SK-N-SH treated with all-trans-retinoic acid at 6 μM for 48 hours (cell line): ENCODE measurements around the gene KRT76.

ENCODE experiments used
- ATAC-seq: fragments of 200-7000 bp; cut with Tn5 transposase; 3 replicates; pipeline ENCODE4 v1.9.1; 2020; ENCODE audit warnings: mild to moderate bottlenecking, moderate library complexity
- ARNTL ChIP-seq: fragments of 450-650 bp; formaldehyde crosslinking; IDR thresholded peaks from 2 replicates; pipeline ENCODE4 v1.5.0; 2020; ENCODE audit warnings: low read depth, mild to moderate bottlenecking, moderate library complexity, borderline replicate concordance
- BACH2 ChIP-seq: fragments of 250-450 bp; sonication (Bioruptor Pico); IDR thresholded peaks from 2 replicates; pipeline ENCODE4 v1.9.0; 2021; ENCODE audit warnings: mild to moderate bottlenecking, borderline replicate concordance
- CSDC2 ChIP-seq: fragments of 250-450 bp; sonication (Bioruptor Pico); IDR thresholded peaks from 2 replicates; pipeline ENCODE4 v1.5.0; 2020; ENCODE audit warnings: mild to moderate bottlenecking, moderate library complexity
- ESRRG ChIP-seq: fragments of 250-450 bp; sonication (Bioruptor Pico); IDR thresholded peaks from 2 replicates; pipeline ENCODE4 v1.6.1; 2021; ENCODE audit warnings: mild to moderate bottlenecking
- GLIS3 ChIP-seq: fragments of 250-450 bp; sonication (Bioruptor Pico); IDR thresholded peaks from 2 replicates; pipeline ENCODE4 v1.5.0; 2020; ENCODE audit warnings: mild to moderate bottlenecking, moderate library complexity
- OSR1 ChIP-seq: fragments of 250-450 bp; sonication (Bioruptor Pico); IDR thresholded peaks from 2 replicates; pipeline ENCODE4 v1.8.0; 2022; ENCODE audit warnings: moderate library complexity, mild to moderate bottlenecking, inconsistent platforms
- SNAI2 ChIP-seq: fragments of 250-450 bp; sonication (Bioruptor Pico); IDR thresholded peaks from 2 replicates; pipeline ENCODE4 v1.5.0; 2020; ENCODE audit warnings: mild to moderate bottlenecking, moderate library complexity
- TOX ChIP-seq: fragments of 250-450 bp; sonication (Bioruptor Pico); IDR thresholded peaks from 2 replicates; pipeline ENCODE4 v1.8.0; 2021; ENCODE audit warnings: mild to moderate bottlenecking, moderate library complexity, borderline replicate concordance
- ZC3H10 ChIP-seq: fragments of 250-450 bp; sonication (Bioruptor Pico); IDR thresholded peaks from 2 replicates; pipeline ENCODE4 v1.5.1; 2021; ENCODE audit warnings: mild to moderate bottlenecking, moderate library complexity
- ZFP3 ChIP-seq: fragments of 250-450 bp; sonication (Bioruptor Pico); IDR thresholded peaks from 2 replicates; pipeline ENCODE4 v1.5.0; 2020; ENCODE audit warnings: mild to moderate bottlenecking, moderate library complexity
- ZFP30 ChIP-seq: fragments of 450-650 bp; formaldehyde crosslinking; IDR thresholded peaks from 2 replicates; pipeline ENCODE4 v1.5.0; 2022; ENCODE audit warnings: mild to moderate bottlenecking, moderate library complexity
- ZNF565 ChIP-seq: fragments of 450-650 bp; formaldehyde crosslinking; conservative IDR thresholded peaks from 2 replicates; pipeline ENCODE4 v1.5.0; 2020; ENCODE audit warnings: low read depth, mild to moderate bottlenecking, moderate library complexity
- ZNF70 ChIP-seq: fragments of 450-650 bp; formaldehyde crosslinking; IDR thresholded peaks from 2 replicates; pipeline ENCODE4 v1.5.0; 2020; ENCODE audit warnings: mild to moderate bottlenecking, moderate library complexity
- ZNF8 ChIP-seq: fragments of 450-650 bp; formaldehyde crosslinking; IDR thresholded peaks from 2 replicates; pipeline ENCODE4 v1.5.0; 2020; ENCODE audit warnings: mild to moderate bottlenecking, moderate library complexity
- TF ChIP-seq, protein P1 (sequence below): fragments of 250-450 bp; sonication (Bioruptor Pico); IDR thresholded peaks from 2 replicates; pipeline ENCODE4 v1.5.1; 2020; ENCODE audit warnings: low read depth, mild to moderate bottlenecking, moderate library complexity
- TF ChIP-seq, protein P2 (sequence below): fragments of 250-450 bp; sonication (Bioruptor Pico); IDR thresholded peaks from 2 replicates; pipeline ENCODE4 v1.8.0; 2021; ENCODE audit warnings: low read depth, mild to moderate bottlenecking, moderate library complexity, borderline replicate concordance
- TF ChIP-seq, protein P3 (sequence below): fragments of 250-450 bp; sonication (Bioruptor Pico); IDR thresholded peaks from 2 replicates; pipeline ENCODE4 v1.8.0; 2020; ENCODE audit warnings: mild to moderate bottlenecking, moderate library complexity, borderline replicate concordance
- TF ChIP-seq, protein P4 (sequence below): fragments of 250-450 bp; sonication (Bioruptor Pico); IDR thresholded peaks from 2 replicates; pipeline ENCODE4 v1.5.0; 2020; ENCODE audit warnings: mild to moderate bottlenecking, moderate library complexity

The KRT76 gene

DNA sequence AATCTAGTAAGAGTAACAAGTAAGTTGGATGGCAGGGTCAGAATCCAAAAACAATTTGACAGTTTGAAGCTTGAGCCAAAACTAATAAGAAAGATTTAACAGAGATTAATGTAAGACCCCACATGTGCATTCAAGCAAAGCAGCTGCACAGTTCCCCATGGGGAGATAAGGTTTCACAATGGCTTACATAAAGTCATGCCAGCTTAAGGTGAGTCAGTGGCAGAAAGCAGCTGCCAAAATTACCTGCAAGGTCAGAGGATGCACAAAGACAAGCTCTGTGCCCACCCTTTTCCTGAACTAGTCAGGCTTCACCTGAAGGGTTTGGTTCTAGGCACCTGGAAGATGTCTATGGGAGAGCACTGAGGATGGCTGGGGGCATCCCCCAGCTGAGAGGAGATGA is 37.2 kb downstream of the KRT76 start:
- no peak for ATAC-seq
- TF ChIP-seq ZNF70 (CRISPR knock-in tag) (no peak), ZNF8 (no peak), ESRRG (CRISPR knock-in tag) (no peak), BACH2 (CRISPR knock-in tag) (no peak), ARNTL (no peak), CSDC2 (CRISPR knock-in tag) (no peak), SNAI2 (CRISPR knock-in tag) (no peak), OSR1 (CRISPR knock-in tag) (no peak), GLIS3 (CRISPR knock-in tag) (no peak), ZFP30 (CRISPR knock-in tag) (no peak), TOX (CRISPR knock-in tag) (no peak), ZFP3 (no peak), ZNF565 (CRISPR knock-in tag) (no peak), ZC3H10 (CRISPR knock-in tag) (no peak)
- TF ChIP-seq, protein P1, sequence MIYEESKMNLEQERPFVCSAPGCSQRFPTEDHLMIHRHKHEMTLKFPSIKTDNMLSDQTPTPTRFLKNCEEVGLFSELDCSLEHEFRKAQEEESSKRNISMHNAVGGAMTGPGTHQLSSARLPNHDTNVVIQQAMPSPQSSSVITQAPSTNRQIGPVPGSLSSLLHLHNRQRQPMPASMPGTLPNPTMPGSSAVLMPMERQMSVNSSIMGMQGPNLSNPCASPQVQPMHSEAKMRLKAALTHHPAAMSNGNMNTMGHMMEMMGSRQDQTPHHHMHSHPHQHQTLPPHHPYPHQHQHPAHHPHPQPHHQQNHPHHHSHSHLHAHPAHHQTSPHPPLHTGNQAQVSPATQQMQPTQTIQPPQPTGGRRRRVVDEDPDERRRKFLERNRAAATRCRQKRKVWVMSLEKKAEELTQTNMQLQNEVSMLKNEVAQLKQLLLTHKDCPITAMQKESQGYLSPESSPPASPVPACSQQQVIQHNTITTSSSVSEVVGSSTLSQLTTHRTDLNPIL (CRISPR knock-in tag) = no peak
- TF ChIP-seq, protein P2, sequence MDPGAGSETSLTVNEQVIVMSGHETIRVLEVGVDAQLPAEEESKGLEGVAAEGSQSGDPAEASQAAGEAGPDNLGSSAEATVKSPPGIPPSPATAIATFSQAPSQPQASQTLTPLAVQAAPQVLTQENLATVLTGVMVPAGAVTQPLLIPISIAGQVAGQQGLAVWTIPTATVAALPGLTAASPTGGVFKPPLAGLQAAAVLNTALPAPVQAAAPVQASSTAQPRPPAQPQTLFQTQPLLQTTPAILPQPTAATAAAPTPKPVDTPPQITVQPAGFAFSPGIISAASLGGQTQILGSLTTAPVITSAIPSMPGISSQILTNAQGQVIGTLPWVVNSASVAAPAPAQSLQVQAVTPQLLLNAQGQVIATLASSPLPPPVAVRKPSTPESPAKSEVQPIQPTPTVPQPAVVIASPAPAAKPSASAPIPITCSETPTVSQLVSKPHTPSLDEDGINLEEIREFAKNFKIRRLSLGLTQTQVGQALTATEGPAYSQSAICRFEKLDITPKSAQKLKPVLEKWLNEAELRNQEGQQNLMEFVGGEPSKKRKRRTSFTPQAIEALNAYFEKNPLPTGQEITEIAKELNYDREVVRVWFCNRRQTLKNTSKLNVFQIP = no peak
- TF ChIP-seq, protein P3, sequence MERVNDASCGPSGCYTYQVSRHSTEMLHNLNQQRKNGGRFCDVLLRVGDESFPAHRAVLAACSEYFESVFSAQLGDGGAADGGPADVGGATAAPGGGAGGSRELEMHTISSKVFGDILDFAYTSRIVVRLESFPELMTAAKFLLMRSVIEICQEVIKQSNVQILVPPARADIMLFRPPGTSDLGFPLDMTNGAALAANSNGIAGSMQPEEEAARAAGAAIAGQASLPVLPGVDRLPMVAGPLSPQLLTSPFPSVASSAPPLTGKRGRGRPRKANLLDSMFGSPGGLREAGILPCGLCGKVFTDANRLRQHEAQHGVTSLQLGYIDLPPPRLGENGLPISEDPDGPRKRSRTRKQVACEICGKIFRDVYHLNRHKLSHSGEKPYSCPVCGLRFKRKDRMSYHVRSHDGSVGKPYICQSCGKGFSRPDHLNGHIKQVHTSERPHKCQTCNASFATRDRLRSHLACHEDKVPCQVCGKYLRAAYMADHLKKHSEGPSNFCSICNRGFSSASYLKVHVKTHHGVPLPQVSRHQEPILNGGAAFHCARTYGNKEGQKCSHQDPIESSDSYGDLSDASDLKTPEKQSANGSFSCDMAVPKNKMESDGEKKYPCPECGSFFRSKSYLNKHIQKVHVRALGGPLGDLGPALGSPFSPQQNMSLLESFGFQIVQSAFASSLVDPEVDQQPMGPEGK (CRISPR knock-in tag) = no peak
- TF ChIP-seq, protein P4, sequence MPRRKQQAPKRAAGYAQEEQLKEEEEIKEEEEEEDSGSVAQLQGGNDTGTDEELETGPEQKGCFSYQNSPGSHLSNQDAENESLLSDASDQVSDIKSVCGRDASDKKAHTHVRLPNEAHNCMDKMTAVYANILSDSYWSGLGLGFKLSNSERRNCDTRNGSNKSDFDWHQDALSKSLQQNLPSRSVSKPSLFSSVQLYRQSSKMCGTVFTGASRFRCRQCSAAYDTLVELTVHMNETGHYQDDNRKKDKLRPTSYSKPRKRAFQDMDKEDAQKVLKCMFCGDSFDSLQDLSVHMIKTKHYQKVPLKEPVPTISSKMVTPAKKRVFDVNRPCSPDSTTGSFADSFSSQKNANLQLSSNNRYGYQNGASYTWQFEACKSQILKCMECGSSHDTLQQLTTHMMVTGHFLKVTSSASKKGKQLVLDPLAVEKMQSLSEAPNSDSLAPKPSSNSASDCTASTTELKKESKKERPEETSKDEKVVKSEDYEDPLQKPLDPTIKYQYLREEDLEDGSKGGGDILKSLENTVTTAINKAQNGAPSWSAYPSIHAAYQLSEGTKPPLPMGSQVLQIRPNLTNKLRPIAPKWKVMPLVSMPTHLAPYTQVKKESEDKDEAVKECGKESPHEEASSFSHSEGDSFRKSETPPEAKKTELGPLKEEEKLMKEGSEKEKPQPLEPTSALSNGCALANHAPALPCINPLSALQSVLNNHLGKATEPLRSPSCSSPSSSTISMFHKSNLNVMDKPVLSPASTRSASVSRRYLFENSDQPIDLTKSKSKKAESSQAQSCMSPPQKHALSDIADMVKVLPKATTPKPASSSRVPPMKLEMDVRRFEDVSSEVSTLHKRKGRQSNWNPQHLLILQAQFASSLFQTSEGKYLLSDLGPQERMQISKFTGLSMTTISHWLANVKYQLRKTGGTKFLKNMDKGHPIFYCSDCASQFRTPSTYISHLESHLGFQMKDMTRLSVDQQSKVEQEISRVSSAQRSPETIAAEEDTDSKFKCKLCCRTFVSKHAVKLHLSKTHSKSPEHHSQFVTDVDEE (CRISPR knock-in tag) = no peak

DNA sequence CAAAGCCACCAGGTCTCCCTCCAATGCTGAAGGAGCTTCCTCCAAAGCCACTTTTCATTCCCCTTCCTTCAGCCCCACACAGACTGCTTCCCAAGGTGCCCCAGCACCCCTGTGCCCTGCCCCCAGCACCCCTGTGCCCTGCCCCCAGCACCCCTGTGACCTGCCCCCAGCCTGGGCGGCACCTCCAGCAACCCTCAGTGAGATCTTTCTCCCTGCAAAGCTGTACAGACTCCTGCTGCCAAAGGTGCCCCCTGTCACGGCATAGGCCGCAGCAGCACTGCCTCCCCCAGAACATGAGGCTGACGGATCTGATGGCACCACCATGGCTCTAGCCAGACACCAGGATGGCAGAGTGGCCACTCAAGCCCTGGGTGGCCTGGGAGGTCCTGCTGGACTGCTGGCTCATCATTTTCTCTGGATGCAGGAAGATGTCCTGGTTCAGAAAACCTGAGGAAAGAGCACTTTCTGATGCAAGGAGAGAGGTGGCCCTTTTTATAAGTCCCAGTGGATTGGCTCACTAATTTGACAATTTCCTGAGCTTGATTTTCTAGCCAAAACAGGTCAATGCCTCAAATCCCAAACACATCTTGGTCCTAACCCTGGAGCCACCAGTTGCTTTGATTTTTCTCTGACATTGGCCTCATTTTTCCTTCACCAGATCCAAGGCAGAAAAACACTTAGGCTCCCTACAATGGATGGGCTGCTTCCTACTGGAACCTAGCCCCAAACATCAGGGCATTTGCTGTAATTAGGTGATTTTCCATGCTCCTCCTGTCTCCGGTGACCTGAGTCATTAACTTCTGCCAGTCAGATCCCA is 41.1 kb downstream of the KRT76 start:
- no peak for ATAC-seq

More for the DNA sequence above, 41.1 kb downstream of the KRT76 start:
- TF ChIP-seq, protein P4 (CRISPR knock-in tag) = no peak
